NCI-H1930 (cell line): ENCODE data around the gene ZNF630.
"Not testable (repeated sequence)": the region's sequence is repeated elsewhere in the genome, so short reads cannot be mapped to it uniquely, and the experiment has no call there.

ENCODE experiments used
- DNase-seq, 2 experiments: peaks; one replicate each; lab custom pipeline; 2025; lab: John Stamatoyannopoulos, UW

ZNF630 gene

GRCh38 chrX:48028091-48028490 is 43.3 kb downstream of the ZNF630 start:
- DNase-seq, result no peak

- not testable (repeated sequence) for DNase-seq
These were observed 43.9 kb downstream of the ZNF630 start for GRCh38 chrX:48027545-48027944.

DNA sequence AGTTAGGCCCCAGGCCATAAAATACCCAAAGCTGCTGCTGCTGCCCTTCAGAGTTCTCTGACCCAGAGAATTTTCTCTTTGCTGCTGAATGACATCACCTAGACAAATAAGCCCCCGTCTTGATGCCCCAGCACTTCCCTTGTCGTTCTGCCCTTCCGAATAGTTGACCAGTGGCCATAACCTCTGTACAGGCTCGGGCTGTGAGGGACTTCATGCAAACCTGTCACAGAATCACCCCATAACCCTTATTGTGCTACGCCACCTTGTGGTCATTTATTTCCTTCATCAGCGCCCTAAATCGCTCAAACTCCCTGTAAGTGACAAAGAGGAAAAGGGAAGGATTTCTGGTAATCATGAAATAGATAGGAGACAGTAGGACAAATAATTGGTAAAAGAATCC is 45.9 kb downstream of the ZNF630 start:
- DNase-seq, result peak; percentile 43 to 57

DNA sequence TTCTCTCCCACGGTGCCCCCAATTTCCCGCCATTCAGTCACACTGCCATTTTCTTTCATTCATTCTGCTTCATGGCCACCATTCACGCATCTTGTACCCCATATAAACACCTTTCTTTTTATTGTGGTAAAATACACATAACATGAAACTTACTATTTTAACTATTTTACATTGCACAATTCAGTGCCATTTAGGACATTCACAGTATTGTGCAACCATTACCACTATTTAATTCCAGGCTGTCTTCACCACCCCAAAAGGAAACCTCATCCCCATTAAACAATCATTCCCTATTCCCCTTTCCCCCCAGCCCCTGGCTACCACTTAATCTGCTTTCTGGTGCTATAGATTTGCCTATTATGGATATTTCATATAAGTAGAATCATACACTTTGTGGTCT is 48.7 kb downstream of the ZNF630 start:
- DNase-seq, result no peak

DNA sequence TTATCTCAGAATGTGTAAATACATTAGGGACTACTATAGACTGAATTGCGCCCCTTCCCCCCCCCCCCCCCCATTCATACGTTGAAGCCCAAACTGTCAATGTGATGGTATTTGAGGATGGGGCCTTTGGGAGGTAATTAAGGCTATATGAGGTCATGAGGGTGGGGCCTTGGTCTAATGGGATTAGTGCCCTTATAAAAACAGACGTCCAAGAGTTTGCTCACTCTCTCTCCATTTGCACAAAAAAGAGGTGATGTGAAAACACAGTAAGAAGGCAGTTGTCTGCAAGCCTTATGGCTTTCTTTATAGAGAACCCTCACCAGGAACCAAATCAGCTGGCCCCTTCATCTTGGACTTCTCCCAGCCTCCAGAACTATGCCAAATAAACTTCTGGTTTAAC is 49.3 kb downstream of the ZNF630 start:
- no peak for DNase-seq

DNA sequence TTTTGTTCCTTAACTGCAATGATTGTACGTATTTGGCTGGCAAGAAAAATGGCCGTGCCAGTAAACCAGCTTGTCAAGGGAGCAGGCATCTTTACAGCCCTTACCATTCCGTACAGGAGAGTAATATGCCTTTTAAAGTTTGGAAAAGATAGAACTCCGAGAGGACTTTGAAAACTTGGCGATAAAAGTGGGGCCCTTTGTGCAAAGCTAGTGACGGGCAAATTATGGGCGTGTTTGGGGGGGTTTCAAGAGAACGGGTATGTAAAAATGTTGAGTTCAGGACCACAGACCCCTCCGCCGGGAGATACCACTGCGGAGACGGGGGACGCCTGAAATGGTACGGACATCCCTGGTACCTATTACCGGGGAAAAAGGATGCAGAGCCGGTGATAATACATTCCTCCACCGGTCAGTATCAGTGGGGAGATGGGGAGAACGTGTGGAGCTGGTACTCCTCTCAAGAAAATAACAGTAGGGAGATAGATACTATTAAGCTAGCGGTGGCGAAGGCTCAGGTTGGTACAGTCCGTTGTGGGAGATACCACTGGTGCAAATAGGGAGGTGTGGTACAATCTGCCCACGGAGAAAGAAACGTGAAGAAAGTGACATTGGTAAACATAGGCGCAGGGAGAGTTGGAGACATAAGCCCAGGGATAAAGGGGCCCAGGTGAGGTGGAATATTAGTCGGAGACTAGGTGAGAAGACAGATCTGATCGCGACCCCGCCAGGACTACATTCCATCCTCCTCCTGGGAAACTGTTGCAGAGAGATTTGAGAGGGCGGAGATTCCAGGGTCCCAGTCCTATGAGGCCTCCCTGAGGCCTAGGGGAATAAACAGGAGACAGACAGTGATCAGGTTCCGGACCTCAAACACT is 50.2 kb downstream of the ZNF630 start:
- DNase-seq, result peak; percentile 59 to 82

- not testable (repeated sequence) for DNase-seq
These were observed 51.0 kb downstream of the ZNF630 start for GRCh38 chrX:48020472-48020871.

GRCh38 chrX:48019892-48020291 is 51.5 kb downstream of the ZNF630 start:
- not testable (repeated sequence) for DNase-seq

- not testable (repeated sequence) for DNase-seq
These were observed 54.7 kb downstream of the ZNF630 start for GRCh38 chrX:48016583-48017310.

DNA sequence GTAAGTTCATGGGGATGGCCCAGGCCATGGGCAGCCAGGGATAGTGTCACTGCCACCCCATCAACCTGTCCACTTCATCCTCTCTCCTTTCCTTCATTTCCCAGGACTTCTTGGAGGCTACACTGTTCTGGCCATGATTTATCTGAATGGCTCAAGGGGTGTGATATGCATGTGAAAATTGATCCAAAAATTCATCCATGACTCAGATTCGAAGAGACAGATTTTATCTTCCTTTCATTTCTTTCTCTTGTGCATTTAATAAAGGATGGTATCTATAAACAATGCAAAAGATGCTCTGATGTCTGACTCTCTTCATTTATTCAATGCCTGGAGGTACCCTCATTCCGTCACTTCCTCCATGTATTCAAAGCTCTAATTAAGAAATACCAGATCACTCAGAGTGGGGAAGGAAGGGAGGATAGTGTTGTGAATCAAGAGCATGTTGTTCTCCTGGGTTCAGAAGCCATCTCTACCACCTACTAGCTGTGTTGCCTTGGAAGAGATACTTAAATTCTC is 61.9 kb downstream of the ZNF630 start:
- not testable (repeated sequence) for DNase-seq
